HUES6 (cell line): ENCODE measurements around the gene TPTE.
"Not testable (repeated sequence)": the region's sequence is repeated elsewhere in the genome, so short reads cannot be mapped to it uniquely, and the experiment has no call there.

Source experiments
- H3K27ac ChIP-seq: 2 replicates; pipeline ENCODE4 v1.7.0; 2013; ENCODE audit warnings: low read depth, mild to moderate bottlenecking, low read length, inconsistent platforms
- H3K27me3 ChIP-seq: 2 replicates; pipeline ENCODE4 v1.6.1; 2013; ENCODE audit warnings: low read length; ENCODE audit not compliant: control insufficient read depth, insufficient read depth
- H3K36me3 ChIP-seq: 2 replicates; pipeline ENCODE4 v1.6.1; 2013; ENCODE audit warnings: low read length; ENCODE audit not compliant: control insufficient read depth, insufficient read depth
- H3K4me1 ChIP-seq: 2 replicates; pipeline ENCODE4 v1.6.1; 2013; ENCODE audit warnings: low read length; ENCODE audit not compliant: control insufficient read depth, insufficient read depth
- H3K4me3 ChIP-seq: 2 replicates; pipeline ENCODE4 v1.5.1; 2013; ENCODE audit warnings: low read depth, low read length
- H3K9ac ChIP-seq: one replicate; pipeline ENCODE4 v1.6.1; 2013; ENCODE audit warnings: mild to moderate bottlenecking, low read length
- H3K9me3 ChIP-seq: 2 replicates; pipeline ENCODE4 v1.6.1; 2013; ENCODE audit warnings: low read depth, low read length; ENCODE audit not compliant: control insufficient read depth, insufficient read depth

The TPTE gene

DNA sequence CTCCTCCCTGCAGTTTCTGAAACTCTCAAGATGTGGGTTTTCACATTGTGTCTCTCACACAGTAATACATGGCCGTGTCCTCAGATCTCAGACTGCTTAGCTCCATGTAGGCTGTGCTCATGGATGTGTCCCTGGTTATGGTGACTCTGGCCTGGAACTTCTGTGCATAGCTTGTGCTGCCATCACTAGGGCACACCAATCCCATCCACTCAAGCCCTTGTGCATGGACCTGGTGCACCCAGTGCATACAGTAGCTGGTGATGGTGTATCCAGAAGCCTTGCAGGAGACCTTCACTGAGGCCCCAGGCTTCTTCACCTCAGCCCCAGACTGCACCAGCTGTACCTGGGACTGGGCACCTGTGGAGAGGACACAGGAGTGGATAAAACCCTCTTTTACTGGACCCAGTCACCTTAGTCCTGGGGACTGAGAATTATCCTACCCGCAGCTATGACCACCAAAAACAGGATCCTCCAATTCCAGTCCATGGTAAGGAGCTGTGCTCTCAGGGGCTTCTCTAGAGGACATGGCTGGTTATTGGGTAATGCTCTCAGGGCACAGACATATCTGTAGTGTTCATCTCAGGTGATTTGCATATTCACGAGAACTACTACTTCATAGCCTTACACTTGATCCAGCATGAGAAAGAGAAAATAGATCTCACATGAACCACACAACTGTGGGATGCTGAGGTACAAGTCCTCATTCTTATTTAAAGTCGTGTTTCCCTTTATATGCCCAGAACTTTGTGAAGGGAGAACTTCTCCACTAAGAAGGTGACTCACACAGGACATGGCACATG lies 128.2 kb downstream of the TPTE start:
- H3K9me3 ChIP-seq, result peaks cover 54% of the 10 kb centered on the region
- H3K4me3 ChIP-seq, H3K9ac ChIP-seq, H3K36me3 ChIP-seq, H3K27me3 ChIP-seq, H3K27ac ChIP-seq, H3K4me1 ChIP-seq: not testable (repeated sequence)

- H3K36me3 ChIP-seq, H3K4me3 ChIP-seq, H3K9ac ChIP-seq, H3K4me1 ChIP-seq, H3K27ac ChIP-seq, H3K27me3 ChIP-seq: not testable (repeated sequence)
- peaks cover 46% of the 10 kb centered on the region for H3K9me3 ChIP-seq
These were observed 128.9 kb downstream of the TPTE start for GRCh38 chr21:10650297-10650696.
